ENCODE results near the gene MAGT1.

- TF ChIP-seq POLR2A (IDR thresholded peaks at IDR 0.05) (no peak), POLR2AphosphoS5 (IDR thresholded peaks at IDR 0.05) (no peak), CTCF (IDR thresholded peaks at IDR 0.05 in 8 of 11, conservative IDR thresholded peaks at IDR 0.05 in 3 of 11) (no peak)
Observed at GRCh38 chrX:77924320-77924859, 29.2 kb upstream of the MAGT1 start.

All from spleen (tissue), 7 donors.